ENCODE measurements around the gene KIF26B.

KIF26B gene

DNA sequence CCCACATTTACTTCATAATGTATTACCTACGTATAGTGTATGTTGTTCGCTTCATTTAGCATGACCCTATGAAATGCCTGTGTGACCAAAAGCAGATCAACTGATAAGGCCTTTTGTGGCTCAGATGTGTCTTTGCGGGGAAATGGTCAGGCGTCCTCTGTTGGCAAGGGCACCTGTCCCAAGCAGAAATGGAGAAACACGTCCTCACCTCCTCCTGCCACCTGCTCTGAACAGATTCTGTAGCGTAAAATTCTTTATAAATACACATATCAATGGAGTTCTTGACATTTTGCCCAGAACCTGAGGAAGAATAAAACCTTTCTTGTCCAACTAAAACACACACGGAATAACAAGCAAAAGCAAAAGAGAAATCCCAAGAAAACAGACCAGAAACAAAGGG lies 417.9 kb downstream of the KIF26B start:
- no peak for DNase-seq (ENCODE audit: low read depth)

GRCh38 chr1:245575710-245576109 lies 420.9 kb downstream of the KIF26B start:
- no peak for DNase-seq (ENCODE audit: low read depth)

DNA sequence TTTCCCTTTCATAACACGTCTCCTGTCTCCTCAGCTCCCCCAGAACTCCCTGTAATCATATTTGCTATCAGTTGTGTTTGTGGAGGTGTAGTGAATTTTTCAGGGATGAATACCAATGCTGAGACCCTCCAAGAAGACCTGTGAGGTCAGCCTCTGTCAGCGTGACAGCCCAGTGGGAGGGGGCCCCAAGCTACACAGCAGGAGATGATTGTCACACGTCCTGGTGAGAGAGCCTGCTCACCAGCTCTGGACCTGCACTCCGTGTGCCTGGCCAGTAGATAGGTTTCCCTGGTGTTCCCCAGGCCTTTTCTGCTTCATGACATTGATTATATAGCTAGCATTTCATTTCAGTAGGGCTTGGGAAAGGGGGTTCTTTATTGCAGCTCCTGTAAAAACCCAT lies 421.5 kb downstream of the KIF26B start:
- DNase-seq (ENCODE audit: low read depth): no peak

- DNase-seq (ENCODE audit: low read depth): no peak
Measured at GRCh38 chr1:245577191-245578157, 422.7 kb downstream of the KIF26B start.

- DNase-seq (ENCODE audit: low read depth): no peak
Measured at GRCh38 chr1:245578308-245578707, 423.5 kb downstream of the KIF26B start.

- DNase-seq (ENCODE audit: low read depth): no peak
Measured at GRCh38 chr1:245578771-245579170, 424.0 kb downstream of the KIF26B start.

- no peak for DNase-seq (ENCODE audit: low read depth)
Measured at GRCh38 chr1:245579881-245580280, 425.1 kb downstream of the KIF26B start.

GRCh38 chr1:245580651-245581050 lies 425.9 kb downstream of the KIF26B start:
- no peak for DNase-seq (ENCODE audit: low read depth)

- DNase-seq (ENCODE audit: low read depth): no peak
Measured at GRCh38 chr1:245582026-245582425, 427.2 kb downstream of the KIF26B start.

DNA sequence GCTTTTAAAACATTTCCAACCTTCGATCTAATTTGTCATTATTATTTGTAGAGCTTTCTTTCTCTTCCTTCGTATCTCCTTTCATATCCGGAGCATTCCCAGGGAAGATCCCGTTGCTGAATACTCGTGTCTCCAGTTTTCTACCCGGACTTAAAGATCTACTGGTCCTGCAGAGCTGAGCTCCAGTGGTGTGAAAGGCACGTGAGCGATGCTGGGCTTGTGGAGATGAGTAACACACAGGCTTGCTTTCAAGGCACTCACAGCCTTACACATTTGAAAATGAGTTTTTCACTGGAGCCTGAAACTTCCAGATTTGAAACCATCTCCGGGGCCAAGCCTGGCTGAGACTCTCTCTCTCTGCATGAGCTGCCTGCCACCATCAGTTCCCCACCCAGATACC lies 428.3 kb downstream of the KIF26B start:
- DNase-seq (ENCODE audit: low read depth): no peak

DNA sequence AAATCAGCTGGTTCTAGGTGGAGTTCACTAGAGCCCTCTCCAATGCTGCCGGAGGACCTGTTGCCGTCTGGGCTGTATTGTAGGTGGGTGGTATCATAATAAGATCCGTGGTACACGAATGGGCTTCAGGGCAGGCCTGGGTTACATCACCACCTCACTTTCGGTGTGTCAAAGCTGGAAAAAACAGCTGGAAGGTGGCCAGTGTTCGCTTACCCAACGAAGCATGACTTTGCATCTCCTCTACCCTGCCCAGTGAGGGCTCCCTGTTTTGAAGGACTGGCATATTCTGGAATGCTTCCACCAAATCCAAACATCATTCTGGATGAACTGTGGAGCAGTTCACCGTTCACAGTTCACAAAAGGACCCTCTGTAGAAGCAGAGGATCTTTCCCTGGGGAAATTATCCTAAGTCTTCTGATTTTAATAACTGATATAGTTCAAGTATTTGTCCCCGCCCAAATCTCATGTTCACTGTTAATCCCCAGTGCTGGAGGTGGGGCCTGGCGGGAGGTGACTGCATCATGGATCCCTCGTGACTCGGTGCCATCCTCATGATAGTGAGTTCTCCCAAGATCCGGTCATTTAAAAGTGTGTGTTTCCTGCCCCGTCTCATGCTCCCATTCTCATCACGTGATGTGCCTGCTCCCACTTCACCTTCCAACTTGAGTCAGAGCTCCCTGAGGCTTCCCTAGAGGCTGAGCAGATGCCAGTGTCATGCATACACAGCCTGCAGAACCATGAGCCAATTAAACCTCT lies 429.0 kb downstream of the KIF26B start:
- no peak for DNase-seq (ENCODE audit: low read depth)

DNA sequence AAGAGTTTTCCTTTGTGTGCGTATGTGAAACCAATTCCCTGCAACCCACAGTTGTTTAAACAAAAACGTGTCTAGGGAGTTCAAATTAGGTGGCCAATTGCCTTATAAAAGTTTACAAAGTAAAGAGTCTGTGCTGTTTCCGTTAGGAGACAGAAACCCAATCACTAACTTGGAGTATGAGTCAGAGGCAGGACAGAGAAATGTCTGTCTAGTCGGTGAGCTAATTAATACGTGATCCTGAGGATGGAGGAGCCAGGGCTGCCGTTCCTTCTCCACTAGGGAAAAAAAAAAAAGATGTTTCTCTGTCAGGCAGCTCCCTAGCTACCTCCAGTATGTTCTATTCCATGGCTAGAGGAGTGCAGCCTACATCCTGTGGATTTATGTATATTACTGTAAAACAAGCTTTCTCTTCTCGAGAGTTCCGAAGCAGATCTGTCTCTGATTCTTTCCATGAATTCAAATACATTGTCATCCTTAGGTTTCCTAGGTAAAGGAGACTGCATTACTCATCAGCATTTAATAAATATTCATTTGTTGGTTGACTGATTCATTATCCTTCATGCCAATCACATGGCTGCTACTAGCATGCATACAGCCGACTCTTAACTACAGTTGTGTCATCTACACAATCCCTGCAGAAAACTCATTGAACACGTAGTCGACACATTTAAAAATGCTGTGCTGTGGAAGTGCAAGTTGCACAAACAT lies 430.6 kb downstream of the KIF26B start:
- no peak for DNase-seq (ENCODE audit: low read depth)

DNA sequence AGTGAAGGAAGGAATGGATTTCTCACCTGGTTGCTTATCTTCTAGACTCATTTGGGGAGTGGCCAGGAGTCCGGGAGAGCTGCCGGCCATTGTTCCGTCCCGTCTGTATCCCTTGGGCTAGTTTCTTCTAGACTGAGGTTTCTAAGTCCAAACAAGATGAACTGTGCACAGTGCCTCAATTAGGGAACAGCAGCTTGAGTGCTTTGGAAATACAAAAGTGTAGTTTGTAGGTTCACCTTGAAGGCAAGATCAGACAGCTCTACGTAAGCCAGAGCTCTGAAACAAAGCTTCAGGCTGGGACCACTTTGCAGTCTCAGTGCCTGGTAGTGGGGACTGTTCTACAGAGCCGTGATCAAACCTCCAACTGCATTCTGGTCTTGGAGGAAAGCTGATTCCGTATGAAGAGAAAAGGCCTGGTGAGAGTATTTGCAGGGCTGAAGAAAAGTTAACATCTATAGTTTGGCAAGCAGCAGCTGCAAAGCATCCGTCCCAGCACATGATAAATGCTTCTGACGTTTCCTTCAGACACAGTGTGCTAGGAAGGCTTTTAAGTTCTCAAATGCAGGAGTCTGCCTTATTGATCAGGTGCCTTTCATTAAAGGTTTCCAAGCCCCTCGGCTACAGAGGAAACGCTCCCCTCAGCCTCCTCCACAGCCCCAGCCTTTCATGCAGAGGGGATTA lies 432.8 kb downstream of the KIF26B start:
- DNase-seq (ENCODE audit: low read depth): no peak

DNA sequence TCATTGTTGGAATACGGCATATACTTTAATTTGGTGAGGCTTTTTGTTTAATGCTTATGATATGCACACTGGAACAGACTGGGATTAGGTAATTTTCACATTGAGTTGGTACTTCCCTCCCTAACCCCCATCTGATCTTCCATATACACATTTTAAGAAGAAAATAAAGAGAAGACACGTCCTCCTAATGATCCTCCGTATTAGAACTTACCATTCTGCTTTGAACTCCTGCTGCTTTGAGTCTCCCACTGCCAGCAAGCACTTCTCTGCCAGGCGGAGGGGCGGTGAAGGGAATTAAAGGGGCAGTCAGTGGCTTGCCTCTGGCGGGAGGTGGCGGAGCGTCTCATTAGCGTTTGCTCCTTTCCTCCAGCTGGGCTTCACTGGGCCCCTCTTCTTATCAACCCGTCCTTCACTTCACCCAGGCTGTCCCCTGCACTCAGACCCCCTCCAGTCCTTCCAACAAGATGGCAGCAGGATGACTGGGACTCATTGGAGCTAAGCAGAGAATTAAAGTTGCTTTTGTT lies 433.4 kb downstream of the KIF26B start:
- no peak for DNase-seq (ENCODE audit: low read depth)

DNA sequence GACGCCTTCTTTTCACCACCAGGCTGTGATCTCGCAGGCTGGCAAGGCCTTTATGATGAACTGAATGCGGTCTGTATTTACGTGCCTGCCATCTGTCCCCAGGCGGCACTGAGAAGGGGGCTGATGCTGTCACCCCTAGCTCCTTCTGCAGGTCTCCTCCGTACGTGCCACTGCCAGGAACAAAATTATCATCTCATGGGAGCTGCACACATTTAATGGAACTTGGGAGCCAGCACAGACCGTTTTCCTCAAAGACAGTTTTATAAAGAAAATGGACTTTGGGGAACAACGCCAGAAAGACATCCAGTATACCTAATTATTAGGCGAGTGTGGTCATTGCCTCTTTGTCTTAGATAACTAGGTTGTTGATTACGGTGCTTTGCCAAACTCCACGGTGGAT lies 434.5 kb downstream of the KIF26B start:
- DNase-seq (ENCODE audit: low read depth): no peak

DNA sequence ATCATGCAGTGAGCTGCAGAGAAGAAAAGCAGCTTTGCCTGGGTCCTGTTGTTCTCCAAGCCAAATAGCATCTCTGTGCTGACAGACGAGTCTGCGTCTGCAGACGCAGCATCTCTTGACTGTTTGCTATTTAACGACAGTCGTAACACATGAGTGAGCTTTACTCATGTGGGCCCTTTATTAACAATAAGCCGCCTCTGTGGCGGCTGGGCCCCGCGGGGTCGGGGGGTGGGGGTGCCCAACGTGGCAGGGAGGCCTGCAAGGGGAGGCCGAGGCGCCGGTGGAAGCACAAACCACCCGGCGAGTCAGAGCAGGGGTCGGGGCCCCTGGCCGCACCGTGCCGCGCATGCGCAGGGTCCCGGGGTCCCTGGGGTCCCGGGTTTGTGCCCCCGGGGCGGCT lies 435.1 kb downstream of the KIF26B start:
- no peak for DNase-seq (ENCODE audit: low read depth)

GRCh38 chr1:245590726-245591125 lies 435.9 kb downstream of the KIF26B start:
- DNase-seq (ENCODE audit: low read depth): no peak

DNA sequence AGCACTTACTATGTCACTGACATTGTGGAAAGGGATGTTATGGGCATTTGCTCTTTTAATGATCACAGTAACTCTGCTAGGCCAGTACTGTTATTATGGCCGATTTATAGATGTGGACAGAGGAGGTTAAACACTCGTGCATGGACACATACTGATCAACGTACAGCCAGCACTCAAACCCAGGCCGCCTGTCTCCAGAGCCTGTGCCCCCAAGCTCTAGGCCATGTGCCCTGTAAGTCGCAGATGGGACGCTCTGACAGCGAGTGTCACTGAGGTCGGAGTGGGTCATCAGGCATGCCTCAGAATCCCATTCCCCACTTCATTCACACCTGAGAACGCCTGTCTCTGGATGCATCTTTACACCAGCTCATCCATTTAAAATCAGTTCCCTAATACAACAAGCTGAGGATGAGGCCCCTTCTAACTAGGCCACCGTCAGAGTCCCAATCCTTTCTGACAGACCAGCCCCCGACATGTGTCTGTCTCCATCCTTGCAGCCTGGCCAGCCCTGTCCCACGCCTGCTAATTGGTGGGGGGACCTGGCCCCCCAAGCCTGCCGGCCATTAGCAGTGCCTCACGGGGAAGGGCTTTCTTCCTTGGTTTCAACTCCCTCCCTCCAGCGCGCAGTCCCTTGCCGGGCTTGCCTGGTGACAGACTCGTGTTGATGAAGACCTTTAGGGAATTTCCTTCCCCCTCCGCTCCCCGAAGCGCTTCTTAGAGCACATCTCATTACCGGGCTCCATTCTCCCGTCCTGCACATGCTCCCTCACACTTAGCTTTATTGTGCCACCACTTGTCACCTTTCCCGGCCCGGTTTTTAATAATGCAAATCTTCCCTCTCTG lies 436.8 kb downstream of the KIF26B start:
- no peak for DNase-seq (ENCODE audit: low read depth)

DNA sequence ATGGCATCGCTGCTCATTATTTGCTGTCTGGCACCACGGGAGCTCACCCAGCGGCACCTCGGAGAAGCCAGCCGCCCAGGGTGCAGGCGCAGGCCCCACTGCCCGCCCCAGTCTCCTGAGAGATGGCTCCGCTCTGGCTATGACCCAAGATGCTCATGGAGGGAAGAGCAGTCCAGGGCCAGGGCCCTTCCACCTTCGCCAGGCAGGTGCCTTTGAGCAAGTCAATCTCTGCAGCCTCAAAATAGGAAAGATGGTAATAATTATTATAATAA lies 437.3 kb downstream of the KIF26B start:
- no peak for DNase-seq (ENCODE audit: low read depth)

DNA sequence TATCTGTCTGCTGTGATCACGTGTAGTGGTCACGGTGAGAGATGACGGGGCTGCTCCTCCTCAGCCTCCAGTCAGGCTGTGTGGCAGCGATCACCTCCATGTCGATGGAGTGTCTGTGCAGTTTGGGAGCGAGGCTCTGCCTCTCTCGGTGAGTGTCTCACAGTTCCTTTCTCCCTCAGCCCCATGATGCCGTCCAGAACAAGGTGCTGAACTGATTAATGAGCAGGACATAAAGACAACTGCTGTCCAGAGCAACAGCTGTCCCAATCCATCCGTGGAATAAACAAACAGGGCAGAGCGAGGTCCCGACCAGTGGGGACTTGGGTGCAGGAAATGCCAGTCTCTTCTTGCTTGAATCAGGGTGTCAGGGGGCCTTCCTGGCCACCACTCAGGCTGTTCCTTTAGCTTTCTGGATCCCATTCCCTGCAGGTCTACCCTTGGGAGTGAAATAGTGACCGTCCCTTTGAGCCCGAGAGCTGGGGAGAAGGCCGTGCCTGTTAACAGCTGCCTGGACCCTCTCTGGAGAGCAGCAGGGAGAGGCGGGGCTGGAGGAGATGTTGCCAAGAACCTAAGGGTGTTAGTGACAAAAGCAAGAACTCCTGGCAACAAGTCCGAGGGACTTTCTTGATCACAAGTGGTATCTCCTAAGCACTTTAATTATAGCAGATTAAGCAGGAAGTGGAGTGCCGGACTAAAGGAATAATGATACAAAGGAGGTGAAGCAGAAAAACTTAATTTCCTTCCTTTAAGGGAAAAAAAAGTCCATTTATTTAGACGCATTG lies 443.9 kb downstream of the KIF26B start:
- DNase-seq (ENCODE audit: low read depth): no peak
